Stomach (tissue), 9 donors: ENCODE results near the gene EVI2A. TPM values are rescaled to one million over a fixed set of nuclear protein-coding genes. Genes with fewer than 3 reads are reported as not detected.
"Not testable (repeated sequence)": the region's sequence is repeated elsewhere in the genome, so short reads cannot be mapped to it uniquely, and the experiment has no call there.

Source experiments
- DNase-seq, 2 donors: peaks; one replicate each; pipeline versions ENCODE4 v3.0.0 to v3.0.0-alpha.2; 2013 to 2019
- H3K27ac ChIP-seq, 5 donors: fragments of 200-600 bp in 4 of 5; sonication (generic) in 4 of 5; one replicate each; pipeline ENCODE4 v1.5.1; 2013 to 2019; ENCODE audit warnings: mild to moderate bottlenecking in 1 of 5, moderate library complexity in 1 of 5
- H3K27me3 ChIP-seq, 3 donors: fragments of 200-600 bp; sonication (generic); one replicate each; pipeline ENCODE4 v1.5.1; 2017 to 2019; ENCODE audit warnings: mixed run types in 1 of 3
- H3K36me3 ChIP-seq, 4 donors: fragments of 200-600 bp; sonication (generic); 1 replicate in 3 of 4; 2 replicates in 1 of 4; pipeline ENCODE4 v1.5.1; 2016 to 2019
- H3K4me1 ChIP-seq, 4 donors: fragments of 200-600 bp; sonication (generic); one replicate each; pipeline ENCODE4 v1.5.1; 2016 to 2019
- H3K4me3 ChIP-seq, 4 donors: fragments of 200-600 bp; sonication (generic) in 3 of 4; one replicate each; pipeline ENCODE4 v1.5.1; 2016 to 2019; ENCODE audit warnings: mild to moderate bottlenecking in 1 of 4
- H3K9me3 ChIP-seq, 4 donors: fragments of 200-600 bp; sonication (generic); one replicate each; pipeline ENCODE4 v1.5.1; 2016 to 2019
- EP300 ChIP-seq: sonication (generic); formaldehyde crosslinking; IDR thresholded peaks from one replicate; pipeline ENCODE4 v1.6.1; 2017; ENCODE audit warnings: antibody characterized with exemption
- POLR2A ChIP-seq, 4 donors: fragments of 450-650 bp; IDR thresholded peaks; one replicate each; pipeline ENCODE4 v1.6.1; 2016; ENCODE audit warnings: antibody characterized with exemption in 4 of 4, control low read depth in 2 of 4, mild to moderate bottlenecking in 1 of 4, moderate library complexity in 1 of 4
- POLR2AphosphoS5 ChIP-seq, 3 donors: sonication (generic); formaldehyde crosslinking; IDR thresholded peaks; one replicate each; pipeline ENCODE4 v1.6.1; 2016; ENCODE audit warnings: antibody characterized with exemption in 3 of 3
- WGBS, 5 donors: extraction: QIAGEN DNeasy Blood & Tissue Kit in 3 of 5; methylation state at CpG; one replicate each; pipeline versions ENCODE4 v1.1.5 to v1.1.7; 2013 to 2018; 5-methylcytosine and 5-hydroxymethylcytosine counted together
- intact Hi-C: fragments of 100-400 bp; cut with DNase I; formaldehyde crosslinking; loops from one replicate; pipeline ENCODE4 v1.15.1; 2023; ENCODE audit warnings: low total_unique reads
- polyA plus RNA-seq, 3 donors: library from polyadenylated mRNA; stranded (reverse); fragments of 200-250 nt; gene quantifications; one replicate each; pipeline ENCODE4 v1.2.3, GENCODE V29; 2013
- total RNA-seq, 5 donors: library from RNA; depleted of rRNA; stranded (reverse); fragments of >200 nt; gene quantifications; one replicate each; pipeline versions ENCODE4 v1.1.0 to v1.2.3, GENCODE V29; 2014 to 2016
- TF ChIP-seq, protein P1 (sequence below), 7 experiments: fragments of 450-650 bp in 4 of 7; fragments of 200-600 bp in 3 of 7; sonication (generic) in 3 of 7; IDR thresholded peaks; one replicate each; pipeline ENCODE4 v1.5.1; 2016 to 2019; ENCODE audit warnings: antibody characterized with exemption in 7 of 7, control low read depth in 2 of 7, mild to moderate bottlenecking in 1 of 7
- donor health status: healthy with polysubstance abuse.
- donor health status: Bipolar disorder and iron deficiency.
- donor health status: healthy.

The EVI2A gene
- total and polyA plus RNA-seq, 8 donors, result 4.4 to 14.5 (median 5.4) TPM; not detected in 3

DNA sequence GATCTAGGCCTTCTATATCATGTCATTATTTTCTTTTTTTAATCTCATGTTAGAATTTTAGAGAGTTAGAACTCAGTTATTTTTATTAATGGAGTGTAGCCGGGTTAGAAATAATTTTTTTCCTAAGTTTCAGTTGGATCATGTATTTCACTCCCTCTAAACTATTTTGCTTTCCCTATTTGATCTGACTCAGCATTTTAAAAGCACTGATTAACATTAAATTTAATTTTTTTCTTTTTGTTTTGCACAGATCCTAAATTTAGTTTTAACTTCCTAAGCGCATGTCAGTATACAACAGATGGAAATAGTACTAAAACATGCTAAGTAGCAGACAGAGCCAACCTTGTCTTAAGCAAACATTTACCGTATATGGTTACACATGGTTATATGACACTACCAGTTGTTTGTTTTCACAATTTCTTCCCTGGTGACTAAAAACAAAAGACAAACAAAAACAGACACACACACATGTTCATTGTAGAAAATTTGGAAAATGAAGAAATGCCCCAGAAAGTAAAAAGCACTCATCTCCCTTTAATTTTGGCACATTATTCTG lies 36.5 kb upstream of the EVI2A start:
- 56 to 67% (median 60%) methylated on average over 3 of the region's 3 CpGs for WGBS, 5 donors
- DNase-seq, result no peak
- no peak overlapping the region for H3K4me3 ChIP-seq
- H3K36me3 ChIP-seq, result peaks cover 5 to 76% (median 72%) of the 10 kb centered on the region in 4 donors
- TF ChIP-seq POLR2AphosphoS5 (IDR thresholded peaks at IDR 0.05), result no peak
- H3K4me1 ChIP-seq, result peaks cover 0 to 23% (median 3%) of the 10 kb centered on the region in 4 donors
- intact Hi-C loops, result no loop called here
- no peaks in the 10 kb centered on the region for H3K9me3 ChIP-seq
- H3K27ac ChIP-seq, result no peak overlapping the region
- H3K27me3 ChIP-seq, result no peaks in the 10 kb centered on the region

DNA sequence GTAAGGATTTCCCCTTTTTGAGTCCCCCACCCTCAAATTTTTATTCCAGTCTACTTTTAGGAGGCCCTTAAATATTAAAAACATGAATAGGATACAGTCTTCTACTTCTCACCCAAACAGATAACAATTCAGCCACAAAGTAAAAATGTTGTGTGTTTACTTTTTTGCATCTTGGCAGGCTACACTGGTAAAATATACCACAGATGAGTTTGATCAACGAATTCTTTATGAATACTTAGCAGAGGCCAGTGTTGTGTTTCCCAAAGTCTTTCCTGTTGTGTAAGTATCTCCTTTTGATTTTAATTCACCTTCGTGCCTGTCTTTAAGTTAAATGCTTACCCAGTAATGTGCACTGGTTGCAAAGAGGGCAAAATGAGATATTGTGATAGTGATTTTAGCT lies 35.7 kb upstream of the EVI2A start:
- TF ChIP-seq EP300 (no peak), POLR2A (IDR thresholded peaks at IDR 0.05) (no peak), POLR2AphosphoS5 (IDR thresholded peaks at IDR 0.05) (no peak)
- TF ChIP-seq, protein P1, sequence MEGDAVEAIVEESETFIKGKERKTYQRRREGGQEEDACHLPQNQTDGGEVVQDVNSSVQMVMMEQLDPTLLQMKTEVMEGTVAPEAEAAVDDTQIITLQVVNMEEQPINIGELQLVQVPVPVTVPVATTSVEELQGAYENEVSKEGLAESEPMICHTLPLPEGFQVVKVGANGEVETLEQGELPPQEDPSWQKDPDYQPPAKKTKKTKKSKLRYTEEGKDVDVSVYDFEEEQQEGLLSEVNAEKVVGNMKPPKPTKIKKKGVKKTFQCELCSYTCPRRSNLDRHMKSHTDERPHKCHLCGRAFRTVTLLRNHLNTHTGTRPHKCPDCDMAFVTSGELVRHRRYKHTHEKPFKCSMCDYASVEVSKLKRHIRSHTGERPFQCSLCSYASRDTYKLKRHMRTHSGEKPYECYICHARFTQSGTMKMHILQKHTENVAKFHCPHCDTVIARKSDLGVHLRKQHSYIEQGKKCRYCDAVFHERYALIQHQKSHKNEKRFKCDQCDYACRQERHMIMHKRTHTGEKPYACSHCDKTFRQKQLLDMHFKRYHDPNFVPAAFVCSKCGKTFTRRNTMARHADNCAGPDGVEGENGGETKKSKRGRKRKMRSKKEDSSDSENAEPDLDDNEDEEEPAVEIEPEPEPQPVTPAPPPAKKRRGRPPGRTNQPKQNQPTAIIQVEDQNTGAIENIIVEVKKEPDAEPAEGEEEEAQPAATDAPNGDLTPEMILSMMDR (IDR thresholded peaks at IDR 0.05), result no peak

DNA sequence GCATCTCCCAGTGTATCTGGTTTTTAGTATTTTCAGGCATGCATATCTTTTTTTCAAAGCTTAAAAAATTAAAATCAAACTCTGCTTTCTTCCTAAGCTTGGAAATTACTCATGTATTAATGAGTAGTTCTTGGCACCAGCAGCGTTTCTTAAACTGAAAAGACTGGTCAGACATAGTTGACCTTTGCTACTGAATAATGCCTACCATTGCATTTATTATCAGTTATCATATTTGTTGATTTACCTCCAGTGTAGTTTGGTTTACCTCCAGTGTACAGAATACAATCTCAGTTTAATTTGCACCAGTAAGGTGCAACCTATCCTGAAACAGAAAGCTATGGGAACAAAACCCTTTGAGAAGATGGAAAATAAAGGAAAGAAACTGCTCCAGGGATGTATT lies 34.5 kb upstream of the EVI2A start:
- intact Hi-C loops, result no loop called here
- Histone ChIP-seq H3K36me3 (peaks cover 12 to 80% (median 75%) of the 10 kb centered on the region in 4 donors), H3K27ac (no peak overlapping the region), H3K27me3 (no peaks in the 10 kb centered on the region), H3K9me3 (no peaks in the 10 kb centered on the region), H3K4me3 (no peak overlapping the region), H3K4me1 (peaks cover 0 to 23% (median 3%) of the 10 kb centered on the region in 4 donors)
- DNase-seq, result no peak
- WGBS, 5 donors, result 32 to 51% (median 38%) methylated on average over 1 of the region's 1 CpG
- TF ChIP-seq EP300 (no peak), POLR2AphosphoS5 (IDR thresholded peaks at IDR 0.05) (no peak), POLR2A (IDR thresholded peaks at IDR 0.05) (no peak)
- TF ChIP-seq, protein P1 (IDR thresholded peaks at IDR 0.05), result no peak

More for the DNA sequence above, 35.7 kb upstream of the EVI2A start:
- no peak overlapping the region for H3K27ac ChIP-seq
- peaks cover 7 to 79% (median 76%) of the 10 kb centered on the region in 4 donors for H3K36me3 ChIP-seq
- WGBS, 5 donors, result 39 to 67% (median 44%) methylated on average over 2 of the region's 2 CpGs
- no peak for DNase-seq
- no peak overlapping the region for H3K4me3 ChIP-seq
- H3K4me1 ChIP-seq, result peaks cover 0 to 23% (median 3%) of the 10 kb centered on the region in 4 donors
- H3K27me3 ChIP-seq, result no peaks in the 10 kb centered on the region
- H3K9me3 ChIP-seq, result no peaks in the 10 kb centered on the region
- intact Hi-C loops, result no loop called here

DNA sequence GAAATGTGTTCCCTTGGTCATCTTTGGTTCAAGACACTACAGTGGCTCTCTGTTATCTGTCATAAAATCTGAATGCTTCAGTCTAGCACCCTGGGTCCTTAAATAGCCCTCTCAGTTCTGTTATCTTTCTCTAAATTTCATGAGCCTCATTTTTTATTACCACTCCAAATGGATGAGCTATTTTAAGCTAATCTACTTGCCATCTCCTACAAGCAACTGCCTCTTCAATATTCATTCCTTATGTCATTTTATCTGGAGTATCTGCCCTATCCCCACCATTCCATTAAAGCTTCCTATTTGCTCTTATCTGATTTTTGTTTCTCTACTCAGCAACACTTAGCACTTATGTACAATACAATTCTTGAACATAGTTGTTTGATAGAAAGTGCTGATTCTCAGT lies 28.0 kb upstream of the EVI2A start:
- Histone ChIP-seq H3K27me3 (no peaks in the 10 kb centered on the region), H3K9me3 (no peaks in the 10 kb centered on the region), H3K36me3 (peaks cover 18 to 67% (median 63%) of the 10 kb centered on the region in 4 donors), H3K4me3 (no peak overlapping the region), H3K4me1 (no peaks in the 10 kb centered on the region), H3K27ac (no peak overlapping the region)
- TF ChIP-seq POLR2A (IDR thresholded peaks at IDR 0.05) (no peak), POLR2AphosphoS5 (IDR thresholded peaks at IDR 0.05) (no peak), EP300 (no peak)
- TF ChIP-seq, protein P1 (IDR thresholded peaks at IDR 0.05), result no peak
- intact Hi-C loops, result no loop called here
- DNase-seq, result no peak

DNA sequence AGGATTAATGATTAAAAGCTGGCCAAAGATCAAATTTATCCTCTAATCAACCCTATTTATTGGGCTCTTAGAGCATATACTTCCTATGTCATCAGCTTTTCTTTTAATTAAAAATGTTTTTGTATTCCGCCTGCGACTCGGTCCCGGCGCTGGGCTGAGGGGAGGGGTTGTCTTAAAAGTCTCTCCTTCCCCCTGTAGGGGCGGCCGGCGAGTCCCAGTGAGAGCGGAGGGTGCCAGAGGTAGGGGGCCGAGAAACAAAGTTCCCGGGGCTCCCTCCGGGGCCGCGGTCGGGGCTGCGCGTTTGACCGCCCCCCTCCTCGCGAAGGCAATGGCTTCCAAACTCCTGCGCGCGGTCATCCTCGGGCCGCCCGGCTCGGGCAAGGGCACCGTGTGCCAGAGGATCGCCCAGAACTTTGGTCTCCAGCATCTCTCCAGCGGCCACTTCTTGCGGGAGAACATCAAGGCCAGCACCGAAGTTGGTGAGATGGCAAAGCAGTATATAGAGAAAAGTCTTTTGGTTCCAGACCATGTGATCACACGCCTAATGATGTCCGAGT lies 23.8 kb upstream of the EVI2A start:
- intact Hi-C loops, result not testable (repeated sequence)

More for the DNA sequence above, 23.8 kb upstream of the EVI2A start:
- not testable (repeated sequence) for DNase-seq, H3K27me3 ChIP-seq, H3K4me3 ChIP-seq, H3K4me1 ChIP-seq, H3K9me3 ChIP-seq, H3K27ac ChIP-seq
- H3K36me3 ChIP-seq, result peaks cover 11 to 64% (median 58%) of the 10 kb centered on the region in 4 donors
- 90 to 95% (median 94%) methylated on average over 12 to 20 of the region's 34 CpGs for WGBS, 5 donors
